Neural crest cell (in vitro differentiated cells): ENCODE measurements around the gene STK38L. TPM values are rescaled to one million over a fixed set of nuclear protein-coding genes. Genes with fewer than 3 reads are reported as not detected.
"Not testable (repeated sequence)": the region's sequence is repeated elsewhere in the genome, so short reads cannot be mapped to it uniquely, and the experiment has no call there.

Experiments used
- DNase-seq: peaks from one replicate; pipeline ENCODE4 v3.0.0; 2021; ENCODE audit warnings: low read depth, mixed read lengths, low spot score
- H3K27ac Mint-ChIP-seq: one replicate; pipeline ENCODE4 v1.8.0; 2021; ENCODE audit warnings: mild to moderate bottlenecking, mixed read lengths; ENCODE audit not compliant: unreplicated experiment
- H3K27me3 Mint-ChIP-seq: 2 replicates; pipeline ENCODE4 v1.8.0; 2021; ENCODE audit warnings: low read depth, mild to moderate bottlenecking, mixed read lengths
- H3K36me3 Mint-ChIP-seq: 2 replicates; pipeline ENCODE4 v1.8.0; 2021; ENCODE audit warnings: low read depth, mild to moderate bottlenecking, mixed read lengths
- H3K4me1 Mint-ChIP-seq: 2 replicates; pipeline ENCODE4 v1.8.0; 2021; ENCODE audit warnings: mixed read lengths
- H3K4me3 Mint-ChIP-seq: one replicate; pipeline ENCODE4 v1.8.0; 2021; ENCODE audit warnings: mild to moderate bottlenecking, mixed read lengths
- H3K9me3 Mint-ChIP-seq: 2 replicates; pipeline ENCODE4 v1.8.0; 2021; ENCODE audit warnings: mixed read lengths
- CTCF ChIP-seq: fragments of 200-600 bp; sonication (generic); conservative IDR thresholded peaks from 2 replicates; pipeline ENCODE4 v1.5.0; 2021; ENCODE audit warnings: antibody characterized with exemption, mild to moderate bottlenecking
- total RNA-seq: library from RNA; stranded (reverse); gene quantifications from 2 replicates; pipeline ENCODE4 v1.2.1, GENCODE V29; 2021

The STK38L gene
- total RNA-seq, 1 donor from 2014 or later = 29.9 TPM

GRCh38 chr12:27220055-27220987 is 23.8 kb upstream of the STK38L start:
- no peak for DNase-seq
- no peaks in the 10 kb centered on the region for H3K36me3 Mint-ChIP-seq
- no peaks in the 10 kb centered on the region for H3K4me1 Mint-ChIP-seq
- H3K27ac Mint-ChIP-seq = no peak overlapping the region
- TF ChIP-seq CTCF = no peak
- no peak overlapping the region for H3K4me3 Mint-ChIP-seq
- H3K9me3 Mint-ChIP-seq = no peaks in the 10 kb centered on the region
- peaks cover 30% of the 10 kb centered on the region for H3K27me3 Mint-ChIP-seq

GRCh38 chr12:27220988-27221345 is 23.1 kb upstream of the STK38L start:
- H3K27ac Mint-ChIP-seq = no peak overlapping the region

GRCh38 chr12:27221625-27222387 is 22.3 kb upstream of the STK38L start:
- H3K9me3 Mint-ChIP-seq = no peaks in the 10 kb centered on the region
- no peak for TF ChIP-seq CTCF
- no peak overlapping the region for H3K27ac Mint-ChIP-seq
- peaks cover 10% of the 10 kb centered on the region for H3K4me1 Mint-ChIP-seq
- DNase-seq = no peak
- peaks cover 34% of the 10 kb centered on the region for H3K27me3 Mint-ChIP-seq
- H3K4me3 Mint-ChIP-seq = no peak overlapping the region
- no peaks in the 10 kb centered on the region for H3K36me3 Mint-ChIP-seq

More at GRCh38 chr12:27220988-27221345, 23.1 kb upstream of the STK38L start:
- Mint-ChIP-seq H3K4me1 (peaks cover 2% of the 10 kb centered on the region), H3K36me3 (no peaks in the 10 kb centered on the region), H3K27me3 (peaks cover 30% of the 10 kb centered on the region), H3K4me3 (no peak overlapping the region), H3K9me3 (no peaks in the 10 kb centered on the region)
- DNase-seq = no peak
- no peak for TF ChIP-seq CTCF

- no peak for TF ChIP-seq CTCF
- Mint-ChIP-seq H3K4me3 (no peak overlapping the region), H3K27ac (no peak overlapping the region), H3K9me3 (no peaks in the 10 kb centered on the region), H3K4me1 (peaks cover 13% of the 10 kb centered on the region), H3K27me3 (peaks cover 48% of the 10 kb centered on the region), H3K36me3 (no peaks in the 10 kb centered on the region)
- peak; percentile 42 for DNase-seq
Measured at GRCh38 chr12:27226407-27226929, 17.6 kb upstream of the STK38L start.

GRCh38 chr12:27229367-27229766 is 14.7 kb upstream of the STK38L start:
- no peak for TF ChIP-seq CTCF
- Mint-ChIP-seq H3K36me3 (no peaks in the 10 kb centered on the region), H3K27me3 (peaks cover 39% of the 10 kb centered on the region), H3K9me3 (peaks cover 5% of the 10 kb centered on the region), H3K4me1 (peaks cover 13% of the 10 kb centered on the region), H3K4me3 (no peak overlapping the region), H3K27ac (no peak overlapping the region)
- DNase-seq = no peak

GRCh38 chr12:27231374-27231773 is 12.7 kb upstream of the STK38L start:
- not testable (repeated sequence) for H3K4me3 Mint-ChIP-seq, H3K9me3 Mint-ChIP-seq, H3K4me1 Mint-ChIP-seq, H3K36me3 Mint-ChIP-seq, H3K27ac Mint-ChIP-seq, DNase-seq
- peaks cover 29% of the 10 kb centered on the region for H3K27me3 Mint-ChIP-seq
